Mononuclear cell (primary cell): Measurements from ENCODE around the gene DNAJC21. TPM values are rescaled to one million over a fixed set of nuclear protein-coding genes. Genes with fewer than 3 reads are reported as not detected.

ENCODE experiments used
- H3K27me3 ChIP-seq: 2 replicates; pipeline ENCODE4 v1.6.0; 2011; ENCODE audit warnings: low read length, control low read depth; ENCODE audit not compliant: insufficient read depth
- H3K4me1 ChIP-seq: 2 replicates; pipeline ENCODE4 v1.5.1; 2011; ENCODE audit warnings: mild to moderate bottlenecking, low read length, control low read depth; ENCODE audit not compliant: insufficient read depth
- H3K4me3 ChIP-seq: 2 replicates; pipeline ENCODE4 v1.5.1; 2011; ENCODE audit warnings: mild to moderate bottlenecking, low read length, moderate library complexity
- H3K9me3 ChIP-seq: 2 replicates; pipeline ENCODE4 v1.5.1; 2011; ENCODE audit warnings: low read depth, mild to moderate bottlenecking, control low read depth, low read length
- total RNA-seq: library from RNA; depleted of rRNA; stranded (reverse); fragments of >200 nt; gene quantifications from one replicate; pipeline ENCODE4 v1.2.3, GENCODE V29; 2012

The DNAJC21 gene
- total RNA-seq = 30.4 TPM

GRCh38 chr5:34929134-34929719 lies at the start of gene DNAJC21:
Gene DNAJC21 (plus strand): TSS chr5:34929559. CDS start chr5:34929820, 261 bp downstream.
- H3K9me3 ChIP-seq = no peaks in the 10 kb centered on the region
- peaks cover 26% of the 10 kb centered on the region for H3K4me1 ChIP-seq
- peak within 1 kb of the TSS; percentile 83 for H3K4me3 ChIP-seq

GRCh38 chr5:34881246-34881645 lies 48.1 kb upstream of the DNAJC21 start:
- Histone ChIP-seq H3K4me1 (no peaks in the 10 kb centered on the region), H3K9me3 (no peaks in the 10 kb centered on the region), H3K4me3 (no peak overlapping the region), H3K27me3 (no peaks in the 10 kb centered on the region)

More at GRCh38 chr5:34929134-34929719, at the start of gene DNAJC21:
- H3K27me3 ChIP-seq = no peaks in the 10 kb centered on the region

DNA sequence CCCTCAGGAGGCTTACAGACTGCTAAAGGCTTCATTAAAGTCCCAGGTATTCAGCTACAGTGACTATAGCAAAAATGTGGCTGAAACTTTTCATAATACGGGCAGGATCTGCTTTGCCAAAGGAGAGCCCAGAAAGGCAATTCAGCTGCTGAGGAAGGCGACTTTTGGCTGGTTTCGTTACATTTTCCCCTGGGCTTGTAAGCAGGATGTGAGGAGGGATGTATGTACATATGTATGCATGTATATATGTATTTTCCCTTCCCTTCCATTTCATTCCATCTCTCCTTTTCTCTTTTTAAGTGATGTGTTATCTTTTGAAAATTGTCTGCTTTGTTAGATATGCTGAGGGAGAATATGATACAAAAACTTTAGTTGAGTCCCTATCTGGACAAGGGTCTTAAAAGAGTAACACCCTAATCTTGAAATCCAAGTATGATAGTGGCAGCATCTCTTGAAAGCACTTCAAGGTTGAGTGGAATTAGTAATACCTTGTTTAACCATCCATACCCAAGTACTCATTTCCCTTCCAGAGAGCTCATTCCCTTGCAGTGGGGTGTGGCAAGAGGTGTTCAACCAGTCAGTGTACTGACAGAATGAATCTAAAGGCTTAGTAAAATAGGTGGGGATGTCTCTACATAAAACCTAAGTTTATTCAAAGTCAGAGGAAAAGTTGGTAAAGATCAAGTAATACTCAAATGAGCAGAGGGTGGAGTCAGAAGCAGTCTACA lies 42.8 kb upstream of the DNAJC21 start:
- Histone ChIP-seq H3K4me3 (no peak overlapping the region), H3K27me3 (no peaks in the 10 kb centered on the region), H3K4me1 (no peaks in the 10 kb centered on the region), H3K9me3 (no peaks in the 10 kb centered on the region)

GRCh38 chr5:34889394-34889793 lies 40.0 kb upstream of the DNAJC21 start:
- H3K4me1 ChIP-seq = no peaks in the 10 kb centered on the region
- no peaks in the 10 kb centered on the region for H3K9me3 ChIP-seq
- H3K4me3 ChIP-seq = no peak overlapping the region
- no peaks in the 10 kb centered on the region for H3K27me3 ChIP-seq

- Histone ChIP-seq H3K4me3 (no peak overlapping the region), H3K4me1 (no peaks in the 10 kb centered on the region), H3K27me3 (no peaks in the 10 kb centered on the region), H3K9me3 (no peaks in the 10 kb centered on the region)
Measured at GRCh38 chr5:34891981-34892380, 37.4 kb upstream of the DNAJC21 start.

DNA sequence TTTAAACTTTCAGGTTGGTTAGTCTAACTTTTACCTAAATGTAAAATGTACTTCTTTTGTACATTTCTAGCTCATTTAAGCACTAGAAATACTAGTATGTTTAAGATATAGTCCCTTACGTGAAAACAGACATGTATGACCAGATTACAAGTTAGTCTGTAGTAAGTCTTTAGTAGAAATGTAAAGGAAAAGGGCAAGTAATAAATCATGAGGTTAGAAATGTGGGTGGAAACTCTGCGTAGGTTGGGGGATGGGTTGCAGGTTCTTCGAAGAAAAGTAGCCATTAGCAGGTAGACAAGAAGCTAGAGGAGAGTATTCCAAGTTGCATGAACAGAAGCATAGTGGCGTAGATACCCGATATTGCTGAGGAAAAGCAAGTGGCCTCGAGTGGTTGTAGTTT lies 36.9 kb upstream of the DNAJC21 start:
- no peak overlapping the region for H3K4me3 ChIP-seq
- H3K9me3 ChIP-seq = no peaks in the 10 kb centered on the region
- H3K27me3 ChIP-seq = no peaks in the 10 kb centered on the region
- H3K4me1 ChIP-seq = no peaks in the 10 kb centered on the region

- Histone ChIP-seq H3K4me1 (no peaks in the 10 kb centered on the region), H3K4me3 (no peak overlapping the region), H3K9me3 (no peaks in the 10 kb centered on the region), H3K27me3 (no peaks in the 10 kb centered on the region)
Measured at GRCh38 chr5:34894716-34895115, 34.6 kb upstream of the DNAJC21 start.

GRCh38 chr5:34895641-34896419 lies 33.5 kb upstream of the DNAJC21 start:
- Histone ChIP-seq H3K4me3 (no peak overlapping the region), H3K9me3 (no peaks in the 10 kb centered on the region), H3K27me3 (no peaks in the 10 kb centered on the region), H3K4me1 (no peaks in the 10 kb centered on the region)

- H3K9me3 ChIP-seq = no peaks in the 10 kb centered on the region
- H3K4me1 ChIP-seq = no peaks in the 10 kb centered on the region
- H3K27me3 ChIP-seq = no peaks in the 10 kb centered on the region
- no peak overlapping the region for H3K4me3 ChIP-seq
Measured at GRCh38 chr5:34897646-34898045, 31.7 kb upstream of the DNAJC21 start.

GRCh38 chr5:34898258-34898895 lies 31.0 kb upstream of the DNAJC21 start:
- H3K4me1 ChIP-seq = no peaks in the 10 kb centered on the region
- H3K9me3 ChIP-seq = no peaks in the 10 kb centered on the region
- no peak overlapping the region for H3K4me3 ChIP-seq
- no peaks in the 10 kb centered on the region for H3K27me3 ChIP-seq

DNA sequence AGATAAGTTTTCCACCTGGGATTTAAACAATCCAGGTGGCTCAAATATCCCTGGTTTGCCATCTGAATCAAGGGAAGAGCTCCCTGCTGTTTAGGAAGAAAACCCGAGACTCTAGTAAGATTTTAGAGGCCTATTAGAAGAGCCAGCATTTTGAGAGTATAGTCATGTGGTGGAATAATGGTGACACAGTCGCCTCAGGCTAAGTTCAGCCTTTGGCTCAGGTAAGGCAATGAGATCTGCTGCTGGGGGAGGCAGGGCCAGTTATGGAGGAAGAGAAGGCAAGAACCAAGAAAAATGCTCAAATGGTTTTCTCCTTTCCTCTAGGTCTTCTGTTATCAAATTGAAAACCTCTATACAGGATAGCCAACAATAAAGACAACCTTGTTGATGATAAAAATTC lies 30.3 kb upstream of the DNAJC21 start:
- H3K9me3 ChIP-seq = no peaks in the 10 kb centered on the region
- H3K4me3 ChIP-seq = no peak overlapping the region
- no peaks in the 10 kb centered on the region for H3K4me1 ChIP-seq
- no peaks in the 10 kb centered on the region for H3K27me3 ChIP-seq

- Histone ChIP-seq H3K9me3 (no peaks in the 10 kb centered on the region), H3K4me1 (no peaks in the 10 kb centered on the region), H3K27me3 (no peaks in the 10 kb centered on the region), H3K4me3 (no peak overlapping the region)
Measured at GRCh38 chr5:34900652-34901051, 28.7 kb upstream of the DNAJC21 start.

GRCh38 chr5:34903260-34903659 lies 26.1 kb upstream of the DNAJC21 start:
- Histone ChIP-seq H3K4me3 (no peak overlapping the region), H3K9me3 (no peaks in the 10 kb centered on the region), H3K27me3 (no peaks in the 10 kb centered on the region)

GRCh38 chr5:34905564-34905963 lies 23.8 kb upstream of the DNAJC21 start:
- H3K9me3 ChIP-seq = no peaks in the 10 kb centered on the region
- no peaks in the 10 kb centered on the region for H3K4me1 ChIP-seq
- H3K27me3 ChIP-seq = no peaks in the 10 kb centered on the region
- no peak overlapping the region for H3K4me3 ChIP-seq

More at GRCh38 chr5:34903260-34903659, 26.1 kb upstream of the DNAJC21 start:
- no peaks in the 10 kb centered on the region for H3K4me1 ChIP-seq

- peaks cover 32% of the 10 kb centered on the region for H3K4me1 ChIP-seq
- no peak overlapping the region for H3K4me3 ChIP-seq
- no peaks in the 10 kb centered on the region for H3K27me3 ChIP-seq
- no peaks in the 10 kb centered on the region for H3K9me3 ChIP-seq
Measured at GRCh38 chr5:34913072-34913471, 16.3 kb upstream of the DNAJC21 start.
